OCI-LY1 (cell line): Measurements from ENCODE around the gene MAD1L1.
"Not testable (repeated sequence)": the region's sequence is repeated elsewhere in the genome, so short reads cannot be mapped to it uniquely, and the experiment has no call there.

Experiments used
- H2AFZ ChIP-seq: fragments of 200-600 bp; sonication (generic), shearing (Covaris generic); 2 replicates; pipeline ENCODE4 v1.6.0; 2014; ENCODE audit warnings: antibody characterized with exemption, mild to moderate bottlenecking, low read length
- H3F3A ChIP-seq: fragments of 200-600 bp; sonication (generic), shearing (Covaris generic); 2 replicates; pipeline ENCODE4 v1.6.0; 2014; ENCODE audit warnings: mild to moderate bottlenecking, antibody characterized with exemption, low read length, moderate library complexity; ENCODE audit not compliant: insufficient read depth
- H3K27ac ChIP-seq: fragments of 200-600 bp; sonication (generic); 2 replicates; pipeline ENCODE4 v1.5.1; 2014; ENCODE audit warnings: low read length, mixed run types, mild to moderate bottlenecking, low read depth; ENCODE audit not compliant: poor library complexity, severe bottlenecking
- H3K27me3 ChIP-seq: fragments of 200-600 bp; sonication (generic); 2 replicates; pipeline ENCODE4 v1.6.0; 2014; ENCODE audit warnings: antibody characterized with exemption, mild to moderate bottlenecking, low read length, moderate library complexity; ENCODE audit not compliant: insufficient read depth
- H3K36me3 ChIP-seq: fragments of 200-600 bp; sonication (generic); 2 replicates; pipeline ENCODE4 v1.6.1; 2014; ENCODE audit warnings: mild to moderate bottlenecking, antibody characterized with exemption, low read length, moderate library complexity, mixed read lengths; ENCODE audit not compliant: insufficient read depth
- H3K4me1 ChIP-seq: fragments of 200-600 bp; sonication (generic); 2 replicates; pipeline ENCODE4 v1.5.1; 2014; ENCODE audit warnings: mild to moderate bottlenecking, low read length, moderate library complexity; ENCODE audit not compliant: insufficient read depth, severe bottlenecking
- H3K4me2 ChIP-seq: fragments of 200-600 bp; sonication (generic), shearing (Covaris generic); 2 replicates; pipeline ENCODE4 v1.6.1; 2014; ENCODE audit warnings: low read length
- H3K4me3 ChIP-seq: fragments of 200-600 bp; sonication (generic); 2 replicates; pipeline ENCODE4 v1.5.1; 2014; ENCODE audit warnings: low read length, low read depth, mild to moderate bottlenecking, mixed read lengths; ENCODE audit not compliant: poor library complexity, severe bottlenecking
- H3K79me2 ChIP-seq: fragments of 200-600 bp; shearing (Covaris generic); 2 replicates; pipeline ENCODE4 v1.6.1; 2016; ENCODE audit warnings: mixed run types, low read length, mixed read lengths; ENCODE audit not compliant: insufficient read depth
- H3K9ac ChIP-seq: fragments of 200-600 bp; sonication (generic), shearing (Covaris generic); 2 replicates; pipeline ENCODE4 v1.6.1; 2014; ENCODE audit warnings: mild to moderate bottlenecking, low read length, mixed read lengths
- H3K9me2 ChIP-seq: fragments of 200-600 bp; sonication (generic), shearing (Covaris generic); 2 replicates; pipeline ENCODE4 v1.6.1; 2014; ENCODE audit warnings: low read depth, mild to moderate bottlenecking, low read length, mixed read lengths
- H3K9me3 ChIP-seq: fragments of 200-600 bp; shearing (Covaris generic); 2 replicates; pipeline ENCODE4 v1.6.1; 2014; ENCODE audit warnings: low read length, mixed read lengths
- H4K20me1 ChIP-seq: fragments of 200-600 bp; sonication (generic), shearing (Covaris generic); 2 replicates; pipeline ENCODE4 v1.6.0; 2016; ENCODE audit warnings: mild to moderate bottlenecking, low read length; ENCODE audit not compliant: insufficient read depth
- EZH2 ChIP-seq: fragments of 200-600 bp; sonication (generic), shearing (Covaris generic); IDR thresholded peaks from 2 replicates; pipeline ENCODE4 v1.8.0; 2017; ENCODE audit warnings: borderline replicate concordance, mixed run types, mild to moderate bottlenecking, antibody characterized with exemption, low read length, moderate library complexity, mixed read lengths
- TF ChIP-seq, protein P1 (sequence below): fragments of 200-600 bp; sonication (generic), shearing (Covaris generic); IDR thresholded peaks from 2 replicates; pipeline ENCODE4 v1.5.1; 2017; ENCODE audit warnings: mild to moderate bottlenecking, antibody characterized with exemption, low read length, moderate library complexity, mixed read lengths

MAD1L1 gene

DNA sequence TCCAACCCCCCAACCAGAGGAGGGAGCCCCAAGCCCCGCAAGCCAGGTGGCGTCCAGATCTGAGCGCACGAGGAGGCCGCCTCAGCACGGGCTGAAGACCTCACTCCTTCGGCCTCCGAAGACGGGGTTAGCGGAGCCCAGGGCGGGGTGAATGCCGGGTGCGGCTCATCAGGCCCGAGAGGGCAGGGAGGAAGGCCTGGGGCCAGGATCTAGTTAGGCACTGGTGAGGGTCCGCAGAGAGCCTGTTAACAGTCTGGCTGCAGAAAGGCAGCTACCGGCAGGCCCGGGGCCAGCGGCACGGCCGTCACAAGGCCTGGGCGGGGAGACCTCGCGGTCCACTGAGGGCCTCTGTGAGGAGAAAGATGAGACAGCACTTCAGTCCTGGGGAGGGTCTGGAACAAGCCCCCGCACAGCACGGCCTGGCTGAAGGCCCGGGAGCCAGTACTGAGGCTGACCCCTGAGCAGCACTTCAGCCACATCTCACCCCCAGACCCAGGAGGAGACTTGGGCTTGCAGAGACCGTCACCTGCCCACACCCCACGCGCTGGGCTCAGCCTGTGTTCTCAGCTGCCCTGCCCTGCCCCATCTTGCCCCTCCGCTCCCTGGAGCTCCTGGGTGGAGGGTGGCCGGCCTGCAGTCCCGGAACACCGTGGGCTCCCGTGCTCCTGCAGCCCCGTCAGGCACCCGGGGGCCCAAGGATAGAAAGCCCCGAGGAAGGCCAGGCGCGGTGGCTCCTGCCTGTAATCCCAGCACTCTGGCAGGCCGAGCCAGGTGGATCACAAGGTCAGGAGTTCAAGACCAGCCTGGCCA is 369.4 kb downstream of the MAD1L1 start:
- H3K27ac ChIP-seq: peak overlapping the region; percentile 38
- no peaks in the 10 kb centered on the region for H3K9me3 ChIP-seq
- no peak overlapping the region; the same call in 1 of the 2 replicates for H3K4me2 ChIP-seq
- H3K4me1 ChIP-seq: peaks cover 17% of the 10 kb centered on the region
- H3F3A ChIP-seq: no peaks in the 10 kb centered on the region
- no peaks in the 10 kb centered on the region for H3K27me3 ChIP-seq
- H2AFZ ChIP-seq: no peak overlapping the region
- no peak overlapping the region for H3K4me3 ChIP-seq
- no peaks in the 10 kb centered on the region for H4K20me1 ChIP-seq
- TF ChIP-seq, protein P1, sequence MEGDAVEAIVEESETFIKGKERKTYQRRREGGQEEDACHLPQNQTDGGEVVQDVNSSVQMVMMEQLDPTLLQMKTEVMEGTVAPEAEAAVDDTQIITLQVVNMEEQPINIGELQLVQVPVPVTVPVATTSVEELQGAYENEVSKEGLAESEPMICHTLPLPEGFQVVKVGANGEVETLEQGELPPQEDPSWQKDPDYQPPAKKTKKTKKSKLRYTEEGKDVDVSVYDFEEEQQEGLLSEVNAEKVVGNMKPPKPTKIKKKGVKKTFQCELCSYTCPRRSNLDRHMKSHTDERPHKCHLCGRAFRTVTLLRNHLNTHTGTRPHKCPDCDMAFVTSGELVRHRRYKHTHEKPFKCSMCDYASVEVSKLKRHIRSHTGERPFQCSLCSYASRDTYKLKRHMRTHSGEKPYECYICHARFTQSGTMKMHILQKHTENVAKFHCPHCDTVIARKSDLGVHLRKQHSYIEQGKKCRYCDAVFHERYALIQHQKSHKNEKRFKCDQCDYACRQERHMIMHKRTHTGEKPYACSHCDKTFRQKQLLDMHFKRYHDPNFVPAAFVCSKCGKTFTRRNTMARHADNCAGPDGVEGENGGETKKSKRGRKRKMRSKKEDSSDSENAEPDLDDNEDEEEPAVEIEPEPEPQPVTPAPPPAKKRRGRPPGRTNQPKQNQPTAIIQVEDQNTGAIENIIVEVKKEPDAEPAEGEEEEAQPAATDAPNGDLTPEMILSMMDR: no peak
- H3K9me2 ChIP-seq: no peaks in the 10 kb centered on the region
- H3K9ac ChIP-seq: no peak overlapping the region; the same call in 1 of the 2 replicates
- no peaks in the 10 kb centered on the region for H3K79me2 ChIP-seq
- H3K36me3 ChIP-seq: no peaks in the 10 kb centered on the region; the same call in 1 of the 2 replicates

DNA sequence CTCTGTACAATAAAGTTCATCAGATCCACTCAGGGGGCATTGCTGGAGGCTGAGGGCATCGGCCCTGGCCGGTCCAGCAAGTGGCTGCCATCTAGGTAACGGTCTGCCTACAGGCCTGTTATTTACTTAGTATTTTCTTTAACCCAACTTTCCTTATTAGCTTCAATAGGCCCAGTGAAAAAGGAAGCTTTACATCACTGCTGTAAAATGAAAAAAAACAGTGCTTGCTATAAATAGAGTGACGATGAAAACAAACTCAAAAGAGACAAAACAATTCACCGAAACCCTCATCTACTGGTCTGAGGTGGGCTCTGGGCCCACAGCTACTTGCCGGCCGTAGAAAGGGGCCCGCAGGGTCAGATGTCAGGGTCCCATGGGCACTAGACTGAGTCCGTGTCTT is 370.2 kb downstream of the MAD1L1 start:
- H3K4me1 ChIP-seq: peaks cover 17% of the 10 kb centered on the region
- H3K27me3 ChIP-seq: no peaks in the 10 kb centered on the region
- H3K9me3 ChIP-seq: no peaks in the 10 kb centered on the region
- TF ChIP-seq, protein P1: no peak
- TF ChIP-seq EZH2: no peak
- no peaks in the 10 kb centered on the region for H3K9me2 ChIP-seq
- no peak overlapping the region for H3K4me3 ChIP-seq
- no peak overlapping the region for H2AFZ ChIP-seq
- no peaks in the 10 kb centered on the region for H4K20me1 ChIP-seq
- H3K27ac ChIP-seq: peak overlapping the region; percentile 38
- peak overlapping the region; percentile 3; the same call in 1 of the 2 replicates for H3K4me2 ChIP-seq
- H3F3A ChIP-seq: no peaks in the 10 kb centered on the region
- no peaks in the 10 kb centered on the region for H3K79me2 ChIP-seq
- H3K36me3 ChIP-seq: no peaks in the 10 kb centered on the region; the same call in 1 of the 2 replicates
- no peak overlapping the region; the same call in 1 of the 2 replicates for H3K9ac ChIP-seq

DNA sequence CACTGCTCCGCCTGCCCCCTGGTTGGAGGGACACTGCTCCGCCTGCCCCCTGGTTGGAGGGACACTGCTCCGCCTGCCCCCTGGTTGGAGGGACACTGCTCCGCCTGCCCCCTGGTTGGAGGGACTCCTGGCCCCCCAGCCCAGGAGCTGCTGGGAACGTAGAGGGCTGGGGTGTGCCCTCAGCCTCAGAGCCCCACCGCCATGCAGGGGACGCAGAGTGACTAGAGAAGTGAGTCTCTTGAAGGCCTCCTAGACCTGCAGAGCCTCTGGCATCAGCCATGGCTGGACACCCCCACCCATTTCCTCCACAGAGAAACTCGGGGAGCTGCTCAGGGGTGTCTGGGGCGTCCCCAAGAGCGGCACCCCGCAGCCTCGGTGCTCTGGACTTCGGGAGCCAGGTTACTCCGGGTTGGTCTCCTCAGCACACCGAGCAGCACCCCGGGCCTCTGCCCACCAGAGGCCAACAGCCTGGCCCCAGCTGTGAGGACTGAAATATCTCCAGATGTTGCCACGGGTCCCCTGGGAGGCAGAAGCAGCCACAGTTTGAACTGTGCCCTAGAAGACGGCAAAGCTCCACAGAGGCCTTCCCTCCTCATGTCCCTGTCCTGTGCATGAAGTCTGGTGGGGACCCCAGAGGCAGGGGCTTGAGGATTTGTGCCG is 370.8 kb downstream of the MAD1L1 start:
- Histone ChIP-seq H3K79me2 (no peaks in the 10 kb centered on the region), H2AFZ (no peak overlapping the region), H4K20me1 (no peaks in the 10 kb centered on the region), H3K4me2 (peak overlapping the region; percentile 3; the same call in 1 of the 2 replicates), H3K27ac (peak overlapping the region; percentile 38), H3K9me3 (no peaks in the 10 kb centered on the region), H3K9ac (no peak overlapping the region; the same call in 1 of the 2 replicates), H3K9me2 (no peaks in the 10 kb centered on the region), H3K27me3 (no peaks in the 10 kb centered on the region), H3K36me3 (no peaks in the 10 kb centered on the region; the same call in 1 of the 2 replicates), H3K4me3 (no peak overlapping the region), H3K4me1 (peaks cover 17% of the 10 kb centered on the region), H3F3A (no peaks in the 10 kb centered on the region)
- TF ChIP-seq EZH2: no peak
- TF ChIP-seq, protein P1: no peak

DNA sequence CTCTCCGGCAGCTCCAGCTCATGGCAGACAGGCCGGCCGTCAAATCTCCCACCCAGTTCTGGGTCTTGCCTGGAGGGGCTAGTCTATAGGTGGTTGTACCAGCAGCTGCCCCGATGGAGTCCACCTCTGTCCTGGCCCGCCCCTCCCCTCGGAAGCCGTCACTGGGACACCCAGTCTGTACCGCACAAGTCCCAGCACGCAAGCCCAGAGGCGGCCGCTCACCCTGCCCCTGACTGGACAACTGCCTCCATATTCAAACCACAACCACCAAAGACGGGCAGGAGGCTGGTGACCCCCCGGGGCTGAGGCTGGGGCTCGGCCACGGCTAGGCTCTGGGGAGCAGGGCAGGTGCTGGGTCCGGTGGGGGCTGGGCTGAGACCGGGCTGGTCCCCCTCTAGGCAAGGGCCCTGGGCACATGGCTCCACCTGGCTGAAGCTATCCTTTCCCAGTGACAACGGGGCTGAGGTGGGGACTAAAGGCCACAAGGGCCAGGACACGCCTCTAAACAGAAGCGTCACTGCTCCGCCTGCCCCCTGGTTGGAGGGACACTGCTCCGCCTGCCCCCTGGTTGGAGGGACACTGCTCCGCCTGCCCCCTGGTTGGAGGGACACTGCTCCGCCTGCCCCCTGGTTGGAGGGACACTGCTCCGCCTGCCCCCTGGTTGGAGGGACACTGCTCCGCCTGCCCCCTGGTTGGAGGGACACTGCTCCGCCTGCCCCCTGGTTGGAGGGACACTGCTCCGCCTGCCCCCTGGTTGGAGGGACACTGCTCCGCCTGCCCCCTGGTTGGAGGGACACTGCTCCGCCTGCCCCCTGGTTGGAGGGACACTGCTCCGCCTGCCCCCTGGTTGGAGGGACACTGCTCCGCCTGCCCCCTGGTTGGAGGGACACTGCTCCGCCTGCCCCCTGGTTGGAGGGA is 371.6 kb downstream of the MAD1L1 start:
- H3K4me3 ChIP-seq, H3F3A ChIP-seq, H3K9me2 ChIP-seq, H3K4me2 ChIP-seq, H3K9me3 ChIP-seq, H3K9ac ChIP-seq, H4K20me1 ChIP-seq, H3K27ac ChIP-seq, H2AFZ ChIP-seq, H3K36me3 ChIP-seq, H3K79me2 ChIP-seq, H3K27me3 ChIP-seq: not testable (repeated sequence)
- H3K4me1 ChIP-seq: peaks cover 17% of the 10 kb centered on the region
